Activated T-helper 17 cell treated with anti-CD3 and anti-CD28 coated beads, Interleukin-2, amount 50 U/mL, for 72 hours (primary cell): ENCODE results near the gene TRAF2. TPM values are rescaled to one million over a fixed set of nuclear protein-coding genes. Genes with fewer than 3 reads are reported as not detected.

Source experiments
- ATAC-seq: fragments of 150-1000 bp; cut with Tn5 transposase; replicated peaks from 2 replicates; pipeline ENCODE4 v1.10.0; 2021; ENCODE audit warnings: mild to moderate bottlenecking, moderate library complexity
- H3K27ac Mint-ChIP-seq: one replicate; pipeline ENCODE4 v1.8.0; 2022; ENCODE audit warnings: mixed read lengths
- H3K27me3 Mint-ChIP-seq: one replicate; pipeline ENCODE4 v1.8.0; 2022; ENCODE audit warnings: mixed read lengths
- H3K36me3 Mint-ChIP-seq: one replicate; pipeline ENCODE4 v1.8.0; 2022; ENCODE audit warnings: low read depth, mild to moderate bottlenecking, mixed read lengths
- H3K4me1 Mint-ChIP-seq: one replicate; pipeline ENCODE4 v1.8.0; 2022; ENCODE audit warnings: mixed read lengths
- H3K4me3 Mint-ChIP-seq: one replicate; pipeline ENCODE4 v1.8.0; 2022; ENCODE audit warnings: mild to moderate bottlenecking, mixed read lengths
- H3K9me3 Mint-ChIP-seq: one replicate; pipeline ENCODE4 v1.8.0; 2022; ENCODE audit warnings: mixed read lengths
- total RNA-seq, 2 donors: library from RNA; stranded (reverse); gene quantifications; one replicate each; pipeline ENCODE4 v1.2.3, GENCODE V29; 2022

TRAF2 gene
- total RNA-seq, 2 donors from 2014 or later: 54.4 to 56.8 TPM

GRCh38 chr9:136852664-136853595, 33.4 kb upstream of the TRAF2 start:
- no peaks in the 10 kb centered on the region for H3K4me1 Mint-ChIP-seq
- no peak for ATAC-seq
- no peak overlapping the region for H3K27ac Mint-ChIP-seq
- no peak overlapping the region for H3K4me3 Mint-ChIP-seq
- H3K9me3 Mint-ChIP-seq: no peaks in the 10 kb centered on the region
- H3K36me3 Mint-ChIP-seq: peaks cover 30% of the 10 kb centered on the region
- no peaks in the 10 kb centered on the region for H3K27me3 Mint-ChIP-seq

GRCh38 chr9:136853596-136854112, 32.7 kb upstream of the TRAF2 start:
- Mint-ChIP-seq H3K36me3 (peaks cover 27% of the 10 kb centered on the region), H3K4me1 (no peaks in the 10 kb centered on the region), H3K9me3 (no peaks in the 10 kb centered on the region), H3K4me3 (no peak overlapping the region), H3K27me3 (no peaks in the 10 kb centered on the region), H3K27ac (no peak overlapping the region)
- no peak for ATAC-seq

GRCh38 chr9:136854113-136854841, 32.0 kb upstream of the TRAF2 start:
- H3K27me3 Mint-ChIP-seq: no peaks in the 10 kb centered on the region

GRCh38 chr9:136854842-136855460, 31.4 kb upstream of the TRAF2 start:
- peaks cover 17% of the 10 kb centered on the region for H3K36me3 Mint-ChIP-seq
- H3K4me3 Mint-ChIP-seq: no peak overlapping the region
- H3K27ac Mint-ChIP-seq: no peak overlapping the region
- no peak for ATAC-seq
- H3K27me3 Mint-ChIP-seq: no peaks in the 10 kb centered on the region
- no peaks in the 10 kb centered on the region for H3K9me3 Mint-ChIP-seq
- H3K4me1 Mint-ChIP-seq: no peaks in the 10 kb centered on the region

More at GRCh38 chr9:136854113-136854841, 32.0 kb upstream of the TRAF2 start:
- Mint-ChIP-seq H3K9me3 (no peaks in the 10 kb centered on the region), H3K4me3 (no peak overlapping the region), H3K36me3 (peaks cover 22% of the 10 kb centered on the region), H3K4me1 (no peaks in the 10 kb centered on the region), H3K27ac (no peak overlapping the region)
- ATAC-seq: no peak

- no peak overlapping the region for H3K4me3 Mint-ChIP-seq
- no peak for ATAC-seq
- H3K27me3 Mint-ChIP-seq: no peaks in the 10 kb centered on the region
- H3K27ac Mint-ChIP-seq: no peak overlapping the region
- peaks cover 14% of the 10 kb centered on the region for H3K36me3 Mint-ChIP-seq
- H3K4me1 Mint-ChIP-seq: no peaks in the 10 kb centered on the region
- H3K9me3 Mint-ChIP-seq: no peaks in the 10 kb centered on the region
Observed at GRCh38 chr9:136855461-136856078, 30.7 kb upstream of the TRAF2 start.

GRCh38 chr9:136856079-136856476, 30.2 kb upstream of the TRAF2 start:
- Mint-ChIP-seq H3K27ac (no peak overlapping the region), H3K4me1 (no peaks in the 10 kb centered on the region), H3K27me3 (no peaks in the 10 kb centered on the region), H3K9me3 (no peaks in the 10 kb centered on the region), H3K4me3 (no peak overlapping the region), H3K36me3 (peaks cover 11% of the 10 kb centered on the region)
- no peak for ATAC-seq

GRCh38 chr9:136856541-136857141, 29.7 kb upstream of the TRAF2 start:
- no peak for ATAC-seq
- Mint-ChIP-seq H3K36me3 (peaks cover 10% of the 10 kb centered on the region), H3K4me1 (no peaks in the 10 kb centered on the region), H3K27ac (no peak overlapping the region), H3K4me3 (no peak overlapping the region), H3K9me3 (no peaks in the 10 kb centered on the region), H3K27me3 (no peaks in the 10 kb centered on the region)

- Mint-ChIP-seq H3K9me3 (no peaks in the 10 kb centered on the region), H3K27ac (no peak overlapping the region), H3K4me3 (no peak overlapping the region), H3K36me3 (peaks cover 15% of the 10 kb centered on the region), H3K27me3 (no peaks in the 10 kb centered on the region), H3K4me1 (no peaks in the 10 kb centered on the region)
- no peak for ATAC-seq
Observed at GRCh38 chr9:136857166-136857565, 29.1 kb upstream of the TRAF2 start.

GRCh38 chr9:136857581-136858412, 28.5 kb upstream of the TRAF2 start:
- Mint-ChIP-seq H3K4me1 (no peaks in the 10 kb centered on the region), H3K36me3 (peaks cover 22% of the 10 kb centered on the region), H3K27ac (no peak overlapping the region), H3K27me3 (no peaks in the 10 kb centered on the region), H3K4me3 (no peak overlapping the region), H3K9me3 (no peaks in the 10 kb centered on the region)
- no peak for ATAC-seq

- Mint-ChIP-seq H3K4me3 (no peak overlapping the region), H3K9me3 (no peaks in the 10 kb centered on the region)
Observed at GRCh38 chr9:136858452-136858843, 27.9 kb upstream of the TRAF2 start.

GRCh38 chr9:136858844-136859757, 27.2 kb upstream of the TRAF2 start:
- peak; percentile 8 for ATAC-seq
- Mint-ChIP-seq H3K4me1 (no peaks in the 10 kb centered on the region), H3K9me3 (no peaks in the 10 kb centered on the region), H3K27me3 (no peaks in the 10 kb centered on the region), H3K36me3 (peaks cover 35% of the 10 kb centered on the region), H3K4me3 (no peak overlapping the region), H3K27ac (no peak overlapping the region)

More at GRCh38 chr9:136858452-136858843, 27.9 kb upstream of the TRAF2 start:
- Mint-ChIP-seq H3K4me1 (no peaks in the 10 kb centered on the region), H3K36me3 (peaks cover 28% of the 10 kb centered on the region), H3K27ac (no peak overlapping the region), H3K27me3 (no peaks in the 10 kb centered on the region)
- ATAC-seq: no peak

GRCh38 chr9:136860529-136860928, 25.8 kb upstream of the TRAF2 start:
- Mint-ChIP-seq H3K27ac (no peak overlapping the region), H3K4me3 (no peak overlapping the region), H3K9me3 (no peaks in the 10 kb centered on the region), H3K27me3 (no peaks in the 10 kb centered on the region), H3K4me1 (no peaks in the 10 kb centered on the region), H3K36me3 (peaks cover 47% of the 10 kb centered on the region)
- no peak for ATAC-seq
